HUES64 (cell line): ENCODE results near the gene BTG2.

Experiments used
- H3K27ac ChIP-seq: 2 replicates; pipeline ENCODE4 v1.7.0; 2013; ENCODE audit warnings: low read depth, low read length, inconsistent platforms
- H3K27me3 ChIP-seq: 2 replicates; pipeline ENCODE4 v1.6.1; 2013; ENCODE audit warnings: mild to moderate bottlenecking, low read length; ENCODE audit not compliant: insufficient read depth
- H3K36me3 ChIP-seq: 2 replicates; pipeline ENCODE4 v1.6.1; 2013; ENCODE audit warnings: mild to moderate bottlenecking, low read length; ENCODE audit not compliant: insufficient read depth
- H3K4me1 ChIP-seq: 2 replicates; pipeline ENCODE4 v1.6.1; 2013; ENCODE audit warnings: mild to moderate bottlenecking, low read length, moderate library complexity; ENCODE audit not compliant: insufficient read depth
- H3K4me3 ChIP-seq: 2 replicates; pipeline ENCODE4 v1.5.1; 2013; ENCODE audit warnings: mild to moderate bottlenecking, low read length, moderate library complexity
- H3K9ac ChIP-seq: 2 replicates; pipeline ENCODE4 v1.6.1; 2013; ENCODE audit warnings: mild to moderate bottlenecking, low read depth, low read length
- H3K9me3 ChIP-seq: 2 replicates; pipeline ENCODE4 v1.6.1; 2013; ENCODE audit warnings: low read depth, low read length; ENCODE audit not compliant: insufficient read depth
- WGBS: fragments of 150-250, 120-280 bp; methylation state at CpG from one replicate; pipeline ENCODE4 v1.1.7; 2013; ENCODE audit warnings: missing lambda C conversion rate; 5-methylcytosine and 5-hydroxymethylcytosine counted together

Gene BTG2

GRCh38 chr1:203286161-203286984, 18.9 kb upstream of the BTG2 start:
- H3K27me3 ChIP-seq: peaks cover 22% of the 10 kb centered on the region
- no peak overlapping the region for H3K9ac ChIP-seq
- peaks cover 28% of the 10 kb centered on the region for H3K4me1 ChIP-seq
- 76% methylated on average over 9 of the region's 9 CpGs for WGBS
- H3K36me3 ChIP-seq: no peaks in the 10 kb centered on the region
- H3K27ac ChIP-seq: no peak overlapping the region
- no peaks in the 10 kb centered on the region for H3K9me3 ChIP-seq
- no peak overlapping the region for H3K4me3 ChIP-seq

GRCh38 chr1:203287109-203287893, 18.0 kb upstream of the BTG2 start:
- peaks cover 29% of the 10 kb centered on the region for H3K4me1 ChIP-seq
- 58% methylated on average over 9 of the region's 9 CpGs for WGBS
- no peak overlapping the region for H3K27ac ChIP-seq
- no peaks in the 10 kb centered on the region for H3K9me3 ChIP-seq
- no peaks in the 10 kb centered on the region for H3K36me3 ChIP-seq
- H3K27me3 ChIP-seq: peaks cover 30% of the 10 kb centered on the region
- no peak overlapping the region for H3K4me3 ChIP-seq
- no peak overlapping the region for H3K9ac ChIP-seq

DNA sequence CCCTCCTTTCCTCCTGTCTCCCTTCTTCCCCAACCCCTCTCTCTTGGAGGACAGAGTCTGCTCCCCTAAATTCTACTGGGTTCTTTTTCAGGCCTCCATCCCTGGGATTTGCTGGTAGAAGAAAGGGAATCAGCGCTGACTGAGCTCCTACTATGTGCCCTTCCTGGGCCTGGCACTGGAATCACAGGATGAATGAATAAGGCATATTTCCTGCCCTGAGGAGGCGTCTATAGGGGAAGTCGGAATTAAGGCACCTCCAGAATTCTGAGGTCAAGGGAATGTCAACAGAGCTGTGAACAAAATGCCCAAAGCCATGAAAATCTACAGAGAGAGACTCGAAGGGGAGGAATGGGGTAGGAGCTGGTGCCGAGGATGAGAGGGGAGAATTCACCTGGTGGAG, 17.4 kb upstream of the BTG2 start:
- Histone ChIP-seq H3K36me3 (no peaks in the 10 kb centered on the region), H3K27me3 (peaks cover 32% of the 10 kb centered on the region), H3K9me3 (no peaks in the 10 kb centered on the region), H3K4me1 (peaks cover 29% of the 10 kb centered on the region), H3K4me3 (no peak overlapping the region), H3K27ac (no peak overlapping the region), H3K9ac (no peak overlapping the region)
- WGBS: 85% methylated on average over 5 of the region's 5 CpGs

DNA sequence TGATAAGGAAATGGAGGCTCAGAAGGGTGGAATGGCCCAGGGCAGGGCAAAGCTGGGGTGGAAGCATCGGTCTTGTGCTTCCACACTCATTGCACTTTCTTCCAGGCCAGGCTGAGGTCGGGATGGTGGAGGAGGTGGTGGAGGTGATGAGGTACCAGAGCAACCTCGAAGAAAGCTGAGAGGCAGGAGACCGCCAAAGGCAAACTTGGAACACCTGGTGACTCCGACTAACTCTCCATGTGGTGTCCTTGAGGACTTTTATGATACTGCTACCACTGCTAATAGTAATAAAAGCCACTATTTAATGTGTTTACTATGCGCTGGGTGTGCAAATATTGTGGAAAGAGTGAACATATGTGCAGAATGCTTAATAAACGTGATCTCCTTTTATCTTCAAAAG, 16.9 kb upstream of the BTG2 start:
- Histone ChIP-seq H3K9me3 (no peaks in the 10 kb centered on the region), H3K9ac (no peak overlapping the region), H3K27me3 (peaks cover 36% of the 10 kb centered on the region), H3K36me3 (no peaks in the 10 kb centered on the region), H3K4me3 (no peak overlapping the region), H3K4me1 (peaks cover 29% of the 10 kb centered on the region), H3K27ac (no peak overlapping the region)
- 86% methylated on average over 7 of the region's 7 CpGs for WGBS

DNA sequence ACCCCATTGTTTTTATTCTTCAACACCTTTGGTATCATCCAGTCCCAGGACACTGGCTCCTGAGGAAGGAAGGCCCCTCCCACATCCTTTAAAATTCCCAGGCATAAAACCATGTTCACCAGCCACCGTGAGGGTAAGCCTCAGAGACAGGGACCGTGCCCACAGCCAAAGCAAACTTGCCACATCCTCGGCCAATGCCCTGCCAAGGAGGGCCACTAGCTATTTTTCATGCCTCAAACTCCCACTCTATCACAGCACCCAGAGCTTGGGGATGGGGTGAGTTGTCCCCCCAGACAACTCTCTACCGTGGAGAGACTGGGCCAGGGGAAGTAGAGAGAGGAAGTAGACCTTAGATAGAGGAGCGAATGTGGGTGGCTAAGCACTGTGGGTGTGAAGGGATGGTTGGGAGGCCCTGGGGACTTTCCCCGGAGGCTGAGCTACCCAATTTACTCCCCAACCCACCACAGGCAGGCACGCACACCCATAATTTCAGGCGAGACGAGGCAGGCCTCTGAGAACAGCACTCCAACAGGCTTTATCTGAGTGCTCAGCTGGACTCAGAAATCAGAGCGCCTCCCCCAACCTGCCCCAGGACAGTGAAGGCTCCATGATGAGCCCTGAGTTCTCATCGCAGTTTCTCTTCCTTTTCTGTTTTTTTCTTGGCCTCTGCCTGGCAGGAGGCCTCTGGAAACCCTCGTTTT, 15.9 kb upstream of the BTG2 start:
- H3K4me3 ChIP-seq: no peak overlapping the region
- H3K4me1 ChIP-seq: peaks cover 29% of the 10 kb centered on the region
- 65% methylated on average over 11 of the region's 12 CpGs for WGBS

GRCh38 chr1:203289982-203290260, 15.4 kb upstream of the BTG2 start:
- WGBS: 48% methylated on average over 2 of the region's 2 CpGs
- peak overlapping the region; percentile 46; the same call in 1 of the 2 replicates for H3K9ac ChIP-seq
- H3K4me3 ChIP-seq: peak overlapping the region; percentile 47
- H3K36me3 ChIP-seq: no peaks in the 10 kb centered on the region
- peaks cover 33% of the 10 kb centered on the region; the same call in 1 of the 2 replicates for H3K27me3 ChIP-seq
- H3K27ac ChIP-seq: peak overlapping the region; percentile 75; the same call in 1 of the 2 replicates
- H3K4me1 ChIP-seq: peaks cover 29% of the 10 kb centered on the region
- no peaks in the 10 kb centered on the region for H3K9me3 ChIP-seq

More for the DNA sequence above, 15.9 kb upstream of the BTG2 start:
- Histone ChIP-seq H3K9me3 (no peaks in the 10 kb centered on the region), H3K27ac (peak overlapping the region; percentile 75; the same call in 1 of the 2 replicates), H3K9ac (peak overlapping the region; percentile 46; the same call in 1 of the 2 replicates), H3K36me3 (no peaks in the 10 kb centered on the region), H3K27me3 (peaks cover 34% of the 10 kb centered on the region; the same call in 1 of the 2 replicates)

DNA sequence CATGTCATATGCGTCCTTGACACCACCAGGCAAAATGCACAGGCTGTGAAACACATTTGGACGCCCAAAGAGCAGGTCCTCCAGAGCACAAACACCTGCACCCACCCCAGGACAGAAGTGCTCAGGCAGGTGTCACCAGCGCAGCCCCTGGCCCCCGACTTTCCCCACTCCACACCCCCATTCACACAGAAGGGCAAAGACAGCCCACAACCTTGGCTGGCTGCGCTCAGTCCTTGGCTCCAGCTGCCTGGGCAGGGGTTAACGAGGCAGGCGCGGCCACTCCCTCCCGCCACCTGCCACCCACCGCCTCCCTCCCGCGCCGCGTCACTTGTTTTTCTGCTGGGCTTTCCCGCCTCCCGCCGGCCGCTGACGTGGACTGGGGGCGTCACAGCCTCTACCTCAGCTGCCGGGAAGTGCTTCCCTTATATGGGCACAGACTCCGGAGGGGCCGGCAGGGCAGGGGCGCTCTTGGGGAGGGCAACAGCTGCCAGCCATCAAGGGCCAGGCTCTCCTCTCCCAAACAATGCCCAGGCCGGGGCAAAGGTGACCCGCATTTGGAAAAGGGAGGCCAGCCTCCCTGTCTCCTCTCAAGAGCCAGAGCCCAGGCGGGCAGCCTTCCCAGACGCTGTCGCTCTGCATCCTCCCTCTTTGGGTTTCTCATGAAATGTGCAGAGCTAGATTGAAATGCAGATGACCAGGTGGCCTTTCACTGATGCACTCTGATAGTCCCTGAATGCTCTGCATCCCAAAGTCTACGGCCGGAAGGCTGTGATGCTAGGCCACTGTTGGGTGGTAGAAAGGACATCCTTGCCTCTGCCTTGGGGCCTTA, 14.8 kb upstream of the BTG2 start:
- peak overlapping the region; percentile 65 for H3K9ac ChIP-seq
- H3K27ac ChIP-seq: peak overlapping the region; percentile 79; the same call in 1 of the 2 replicates
- peak overlapping the region; percentile 47 for H3K4me3 ChIP-seq
- no peaks in the 10 kb centered on the region for H3K9me3 ChIP-seq
- peaks cover 36% of the 10 kb centered on the region; the same call in 1 of the 2 replicates for H3K27me3 ChIP-seq
- 12% methylated on average over 31 of the region's 31 CpGs for WGBS
- H3K4me1 ChIP-seq: peaks cover 29% of the 10 kb centered on the region
- no peaks in the 10 kb centered on the region for H3K36me3 ChIP-seq

- no peaks in the 10 kb centered on the region for H3K36me3 ChIP-seq
- H3K27ac ChIP-seq: peak overlapping the region; percentile 79; the same call in 1 of the 2 replicates
- peaks cover 29% of the 10 kb centered on the region for H3K4me1 ChIP-seq
- no peaks in the 10 kb centered on the region for H3K9me3 ChIP-seq
- H3K27me3 ChIP-seq: peaks cover 42% of the 10 kb centered on the region; the same call in 1 of the 2 replicates
- H3K9ac ChIP-seq: peak overlapping the region; percentile 65; the same call in 1 of the 2 replicates
- H3K4me3 ChIP-seq: no peak overlapping the region
- WGBS: 91% methylated on average over 17 of the region's 17 CpGs
These were observed 13.9 kb upstream of the BTG2 start for GRCh38 chr1:203291201-203292096.

DNA sequence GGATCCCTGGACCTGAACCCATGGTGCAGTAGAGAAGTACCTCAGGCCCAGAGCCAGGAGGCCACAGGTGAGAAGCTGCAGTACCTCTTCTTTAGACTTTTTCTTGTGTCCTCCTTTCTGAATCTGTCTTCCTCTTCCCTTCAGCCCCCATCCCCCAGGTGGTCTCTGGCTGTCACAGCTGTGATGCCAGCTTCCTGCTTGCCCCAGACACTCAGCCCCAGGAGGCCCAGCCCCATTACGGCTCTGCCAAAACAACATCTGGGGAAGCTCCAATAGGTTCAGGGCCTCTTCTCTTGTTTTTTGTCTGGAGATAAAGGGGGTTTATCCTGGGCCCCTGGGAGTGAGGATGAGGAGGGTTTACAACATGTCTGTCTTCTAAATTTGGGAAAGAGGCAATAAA, 9.5 kb upstream of the BTG2 start:
- Histone ChIP-seq H3K27me3 (peaks cover 58% of the 10 kb centered on the region), H3K9ac (no peak overlapping the region), H3K27ac (no peak overlapping the region), H3K4me3 (no peak overlapping the region), H3K36me3 (no peaks in the 10 kb centered on the region), H3K9me3 (no peaks in the 10 kb centered on the region), H3K4me1 (peaks cover 7% of the 10 kb centered on the region)
- 91% methylated on average over 1 of the region's 1 CpG for WGBS
